ENCODE measurements around the gene FAM193B.

GRCh38 chr5:177553671-177554429 lies 513 bp downstream of the FAM193B start:
- TF ChIP-seq CTCF (IDR thresholded peaks at IDR 0.05) (no peak), POLR2A (IDR thresholded peaks at IDR 0.05) (no peak)

Data from right lobe of liver (tissue), 4 donors.